Fibroblast of skin of right biceps (primary cell): Measurements from ENCODE around the gene PGM2.
"Not testable (repeated sequence)": the region's sequence is repeated elsewhere in the genome, so short reads cannot be mapped to it uniquely, and the experiment has no call there.

Experiments
- DNase-seq: peaks from one replicate; pipeline ENCODE4 v3.0.0-alpha.2; 2013

Gene PGM2

GRCh38 chr4:37826295-37827029 lies at the start of gene PGM2:
Gene PGM2 (plus strand): TSS chr4:37826686. CDS start chr4:37826733, 47 bp downstream.
- peak; percentile 75 for DNase-seq

GRCh38 chr4:37779896-37780295 lies 46.6 kb upstream of the PGM2 start:
- DNase-seq, result no peak

- DNase-seq, result peak; percentile 30
Observed at GRCh38 chr4:37780444-37781130, 45.9 kb upstream of the PGM2 start.

GRCh38 chr4:37781131-37781455 lies 45.4 kb upstream of the PGM2 start:
- DNase-seq, result no peak

DNA sequence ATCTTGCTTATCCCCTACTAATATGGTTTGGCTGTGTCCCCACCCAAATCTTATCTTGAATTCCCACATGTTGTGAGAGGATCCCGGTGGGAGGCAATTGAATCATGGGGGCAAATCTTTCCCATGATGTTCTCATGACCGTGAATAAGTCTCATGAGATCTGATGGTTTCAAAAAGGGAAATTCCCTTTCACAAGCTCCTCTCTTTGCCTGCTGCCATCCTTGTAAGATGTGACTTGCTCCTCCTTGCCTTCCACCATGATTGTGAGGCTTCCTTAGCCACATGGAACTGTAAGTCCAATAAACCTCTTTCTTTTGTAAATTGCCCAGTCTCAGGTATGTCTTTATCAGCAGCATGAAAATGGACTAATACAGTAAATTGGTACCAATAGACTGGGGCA lies 40.2 kb upstream of the PGM2 start:
- DNase-seq, result not testable (repeated sequence)

- not testable (repeated sequence) for DNase-seq
Observed at GRCh38 chr4:37787883-37788460, 38.5 kb upstream of the PGM2 start.

GRCh38 chr4:37788819-37789218 lies 37.7 kb upstream of the PGM2 start:
- no peak for DNase-seq

DNA sequence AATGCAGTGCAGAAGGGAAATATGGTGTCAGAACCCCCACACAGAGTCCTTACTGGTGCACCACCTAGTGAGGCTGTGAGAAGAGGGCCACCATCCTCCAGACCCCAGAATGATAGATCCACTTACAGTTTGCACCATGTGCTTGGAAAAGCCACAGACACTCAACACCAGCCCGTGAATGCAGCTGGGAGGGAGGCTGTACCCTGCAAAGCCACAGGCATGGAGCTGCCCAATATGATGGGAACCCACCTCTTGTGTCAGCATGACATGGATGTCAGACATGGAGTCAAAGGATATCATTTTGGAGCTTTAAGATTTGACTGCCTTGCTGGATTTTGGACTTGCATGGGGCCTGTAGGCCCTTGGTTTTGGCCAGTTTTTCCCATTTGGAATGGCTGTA lies 34.2 kb upstream of the PGM2 start:
- DNase-seq, result no peak

GRCh38 chr4:37793562-37793961 lies 32.9 kb upstream of the PGM2 start:
- DNase-seq, result peak; percentile 15

GRCh38 chr4:37794056-37794455 lies 32.4 kb upstream of the PGM2 start:
- no peak for DNase-seq

GRCh38 chr4:37795581-37796195 lies 30.8 kb upstream of the PGM2 start:
- DNase-seq, result no peak

DNA sequence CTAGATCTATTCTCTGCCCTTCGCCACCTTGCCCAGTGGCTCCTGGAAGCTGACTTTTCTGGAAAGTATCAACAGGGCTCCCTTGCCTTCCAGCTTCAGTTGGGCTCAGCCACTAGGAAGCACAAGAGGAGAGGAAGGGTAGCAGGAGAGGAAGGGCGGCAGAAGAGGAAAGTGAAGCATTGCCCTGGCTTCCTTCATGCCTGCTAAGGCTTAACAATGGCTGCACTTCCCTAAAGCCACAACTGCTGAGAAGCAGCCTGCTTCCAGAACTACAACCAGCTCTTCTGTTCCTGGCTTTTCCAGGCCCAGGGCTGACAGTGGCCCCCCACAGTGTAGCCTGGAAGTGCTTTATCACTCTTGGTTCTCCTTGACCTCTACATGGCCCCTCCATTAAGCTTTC lies 29.1 kb upstream of the PGM2 start:
- no peak for DNase-seq

DNA sequence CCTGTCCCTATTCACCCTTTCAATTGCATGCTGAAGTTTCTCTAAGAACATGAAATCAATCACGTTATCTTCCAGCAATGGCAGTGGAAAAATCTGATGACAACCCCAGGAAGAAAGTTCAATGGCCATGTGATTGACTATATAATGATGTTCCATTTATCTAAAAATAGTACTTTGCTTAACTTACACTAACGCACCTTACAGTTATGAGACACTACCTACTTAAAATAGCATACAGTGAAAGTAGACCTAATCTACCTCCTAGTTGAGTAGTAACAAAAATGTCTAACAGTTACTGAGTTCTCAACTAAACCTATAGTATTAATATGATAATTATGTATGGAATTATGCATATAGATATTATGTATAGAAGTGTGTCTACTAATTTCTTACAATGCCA lies 28.6 kb upstream of the PGM2 start:
- DNase-seq, result no peak

DNA sequence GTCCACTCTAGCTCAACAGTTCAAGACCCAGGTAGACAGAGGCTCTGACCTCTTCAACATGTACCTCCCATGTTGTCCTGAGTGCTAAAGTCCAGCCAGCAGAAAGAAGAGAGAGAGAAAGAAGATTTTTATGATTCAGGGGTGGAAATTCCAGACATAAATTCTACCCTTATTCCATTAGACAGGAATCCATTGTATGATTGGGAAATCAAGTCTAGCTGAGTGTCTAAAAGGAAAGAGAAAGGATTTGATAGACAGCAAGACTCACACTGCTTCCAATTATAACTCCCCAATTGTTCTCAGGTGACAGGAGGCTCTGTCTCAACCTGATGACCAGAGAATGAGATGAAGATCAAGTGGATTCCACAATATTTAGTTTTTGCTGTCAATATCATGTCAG lies 27.9 kb upstream of the PGM2 start:
- DNase-seq, result no peak

DNA sequence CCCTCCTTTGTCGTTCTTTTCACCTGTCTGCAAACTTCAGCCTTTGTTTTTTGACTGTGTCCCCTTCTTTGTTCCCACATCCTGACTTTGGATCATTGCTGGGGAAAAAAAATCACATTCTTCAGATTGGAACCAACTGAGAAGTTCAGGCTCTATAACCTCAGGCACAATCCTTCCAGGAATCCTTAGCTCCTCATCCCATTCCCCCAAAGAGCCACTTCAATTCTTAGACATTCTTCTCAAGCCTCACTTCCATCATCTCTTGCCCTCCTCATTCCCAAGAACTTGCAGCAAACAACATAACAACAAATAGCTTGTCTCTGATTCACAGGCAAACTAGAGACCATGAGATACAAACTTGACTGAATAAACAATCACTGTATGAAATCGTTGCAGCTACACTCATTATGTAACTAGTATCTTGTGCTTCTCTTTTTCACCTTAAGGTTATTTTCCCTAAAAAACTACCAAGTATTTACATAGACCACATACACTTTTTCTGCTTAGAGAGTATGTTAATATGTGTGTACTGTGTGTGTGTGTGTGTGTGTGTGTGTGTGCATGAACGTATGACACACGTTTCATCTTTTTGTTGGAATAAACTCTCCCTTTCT lies 26.4 kb upstream of the PGM2 start:
- DNase-seq, result no peak

GRCh38 chr4:37802068-37802666 lies 24.3 kb upstream of the PGM2 start:
- peak; percentile 55 for DNase-seq

DNA sequence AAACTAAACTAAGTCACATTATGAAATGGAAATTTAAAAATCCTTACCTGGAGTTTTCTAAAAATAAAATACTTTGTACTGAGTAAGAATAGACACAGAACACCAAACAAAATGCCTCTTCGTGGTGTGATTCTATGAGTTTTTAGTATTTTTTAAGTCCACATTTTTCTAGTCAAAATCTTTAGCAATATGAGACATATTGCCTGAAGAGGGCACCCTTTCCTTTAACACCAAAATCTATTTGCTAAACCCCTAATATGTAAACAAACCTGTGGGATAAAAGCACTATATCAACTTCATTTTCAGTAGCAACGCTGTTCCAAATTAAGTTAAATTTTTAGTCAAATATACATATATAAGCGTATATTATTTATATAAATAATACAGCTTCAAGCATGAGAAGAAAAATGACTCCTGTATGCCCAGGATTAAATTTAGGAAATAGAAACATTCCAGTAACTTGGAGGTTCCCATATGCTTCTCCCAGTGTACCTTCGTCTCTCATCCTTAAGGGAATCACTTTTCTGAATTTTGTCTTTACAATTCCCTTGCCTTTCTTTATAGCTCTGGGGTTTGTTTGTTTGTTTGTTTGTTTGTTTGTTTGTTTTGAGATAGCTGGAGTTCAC lies 23.0 kb upstream of the PGM2 start:
- DNase-seq, result peak; percentile 52

DNA sequence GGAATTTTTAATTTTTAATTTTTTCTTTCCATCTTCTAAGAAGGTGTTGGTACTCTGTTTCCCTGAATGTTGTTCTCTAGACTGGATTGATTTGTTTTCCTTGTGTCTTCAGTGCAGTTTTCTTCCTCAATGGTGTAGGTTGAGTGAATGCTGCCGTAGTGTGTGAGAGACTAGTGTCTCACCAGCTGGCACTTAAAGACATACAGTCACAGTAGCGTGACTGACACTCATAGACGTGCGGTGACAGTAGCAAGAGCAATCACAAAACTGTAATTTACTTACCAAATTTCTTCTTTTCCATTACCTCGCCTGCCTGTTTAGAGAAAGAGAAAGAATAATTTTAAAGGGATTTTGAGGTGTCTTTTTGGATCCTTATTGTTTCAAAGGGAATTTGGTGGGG lies 21.4 kb upstream of the PGM2 start:
- no peak for DNase-seq

DNA sequence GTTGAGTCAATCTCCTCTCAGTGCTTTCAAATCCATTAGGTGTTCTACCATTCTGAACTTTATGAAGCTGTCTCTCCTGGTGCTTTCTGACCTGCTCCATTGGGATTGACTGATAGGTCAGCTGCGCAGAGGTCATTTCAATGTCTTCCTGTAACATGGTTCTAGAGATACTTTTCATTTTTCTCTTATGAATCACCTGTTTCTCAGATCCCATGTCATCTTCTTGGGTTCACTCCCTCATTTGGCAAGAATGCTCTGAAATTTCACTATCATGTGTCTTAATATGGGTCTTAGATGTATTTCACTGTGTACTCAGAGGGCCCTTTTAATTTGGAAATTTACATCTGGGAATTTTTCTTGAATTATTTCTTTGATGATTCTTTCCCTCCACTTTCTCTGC lies 13.8 kb upstream of the PGM2 start:
- DNase-seq, result peak; percentile 69

GRCh38 chr4:37815591-37815990 lies 10.9 kb upstream of the PGM2 start:
- DNase-seq, result no peak

DNA sequence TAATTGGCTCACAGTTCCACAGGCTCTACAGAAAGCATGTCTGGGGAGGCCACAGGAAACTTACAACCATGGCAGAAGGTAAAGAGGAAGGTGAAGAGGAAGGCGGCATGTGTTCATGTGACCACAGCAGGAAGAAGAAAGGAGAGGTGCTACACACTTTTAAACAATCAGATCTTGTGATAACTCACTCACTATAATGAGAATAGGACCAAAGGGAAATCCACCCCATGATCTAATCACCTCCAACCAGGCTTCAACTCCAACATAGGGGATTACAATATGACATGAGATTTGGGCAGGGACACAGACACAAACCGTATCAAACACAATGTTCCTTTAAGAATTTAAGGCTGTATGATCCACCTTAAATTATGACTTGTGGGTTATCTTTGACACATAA lies 10.5 kb upstream of the PGM2 start:
- DNase-seq, result no peak

- DNase-seq, result no peak
Observed at GRCh38 chr4:37816719-37817118, 9.8 kb upstream of the PGM2 start.

GRCh38 chr4:37818752-37819151 lies 7.7 kb upstream of the PGM2 start:
- no peak for DNase-seq
